ENCODE data around the gene DAB1.

DNA sequence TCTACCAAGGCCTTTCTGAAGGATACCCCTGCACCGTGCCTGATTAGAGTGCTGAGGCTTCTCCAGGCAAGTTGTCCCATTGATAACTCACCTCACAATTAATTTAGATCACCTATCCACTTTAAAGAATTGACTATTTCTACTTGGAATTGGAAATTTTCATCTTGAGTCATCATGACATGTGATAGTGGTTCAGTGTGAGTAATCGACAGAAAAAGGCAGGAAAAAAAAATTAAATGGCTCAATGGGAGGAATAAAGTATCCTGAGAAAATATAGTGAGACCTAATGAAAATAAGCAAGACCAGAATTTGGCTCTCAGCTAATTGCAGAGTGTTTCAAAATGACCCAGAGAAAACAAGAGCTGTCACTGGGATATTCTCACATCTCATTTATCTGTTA, 235.7 kb downstream of the DAB1 start:
- TF ChIP-seq CREB1 (IDR thresholded peaks at IDR 0.05; ENCODE audit: low read depth) (no peak), SMAD5 (IDR thresholded peaks at IDR 0.05; ENCODE audit: low read depth) (no peak), EZH2 (IDR thresholded peaks at IDR 0.05; ENCODE audit: borderline replicate concordance, control insufficient read depth, low read depth, low read length) (no peak), SRF (IDR thresholded peaks at IDR 0.05; ENCODE audit: low read depth in 2 of 2, low read length in 2 of 2) (no peak), RAD21 (IDR thresholded peaks at IDR 0.05; ENCODE audit: insufficient read depth, low read depth, low read length) (no peak), POLR2A (IDR thresholded peaks at IDR 0.05; ENCODE audit: low read depth, low read length) (no peak), ZNF217 (IDR thresholded peaks at IDR 0.05) (no peak)
- TF ChIP-seq, protein P1, sequence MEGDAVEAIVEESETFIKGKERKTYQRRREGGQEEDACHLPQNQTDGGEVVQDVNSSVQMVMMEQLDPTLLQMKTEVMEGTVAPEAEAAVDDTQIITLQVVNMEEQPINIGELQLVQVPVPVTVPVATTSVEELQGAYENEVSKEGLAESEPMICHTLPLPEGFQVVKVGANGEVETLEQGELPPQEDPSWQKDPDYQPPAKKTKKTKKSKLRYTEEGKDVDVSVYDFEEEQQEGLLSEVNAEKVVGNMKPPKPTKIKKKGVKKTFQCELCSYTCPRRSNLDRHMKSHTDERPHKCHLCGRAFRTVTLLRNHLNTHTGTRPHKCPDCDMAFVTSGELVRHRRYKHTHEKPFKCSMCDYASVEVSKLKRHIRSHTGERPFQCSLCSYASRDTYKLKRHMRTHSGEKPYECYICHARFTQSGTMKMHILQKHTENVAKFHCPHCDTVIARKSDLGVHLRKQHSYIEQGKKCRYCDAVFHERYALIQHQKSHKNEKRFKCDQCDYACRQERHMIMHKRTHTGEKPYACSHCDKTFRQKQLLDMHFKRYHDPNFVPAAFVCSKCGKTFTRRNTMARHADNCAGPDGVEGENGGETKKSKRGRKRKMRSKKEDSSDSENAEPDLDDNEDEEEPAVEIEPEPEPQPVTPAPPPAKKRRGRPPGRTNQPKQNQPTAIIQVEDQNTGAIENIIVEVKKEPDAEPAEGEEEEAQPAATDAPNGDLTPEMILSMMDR (IDR thresholded peaks at IDR 0.05 in 2 of 3, conservative IDR thresholded peaks at IDR 0.05 in 1 of 3; ENCODE audit: control insufficient read depth in 2 of 3, extremely low read depth in 1 of 3, insufficient read depth in 1 of 3, low read depth in 3 of 3, low read length in 3 of 3) = no peak
